Stimulated activated CD8-positive, alpha-beta memory T cell treated with anti-CD3 and anti-CD28 coated beads, Interleukin-7, amount 100 ng/mL, for 24 hours (primary cell): ENCODE measurements around the gene SEC31B.

ENCODE experiments used
- DNase-seq: peaks from one replicate; pipeline ENCODE4 v3.0.0-alpha.2; 2020; ENCODE audit warnings: low read depth

The SEC31B gene

GRCh38 chr10:100446130-100446761 lies 73.4 kb downstream of the SEC31B start:
- no peak for DNase-seq

- no peak for DNase-seq
Measured at GRCh38 chr10:100442548-100442947, 77.1 kb downstream of the SEC31B start.

- no peak for DNase-seq
Measured at GRCh38 chr10:100438674-100439315, 80.9 kb downstream of the SEC31B start.
